HG03575 (cell line): ENCODE measurements around the gene FAM171A1.

Experiments
- ATAC-seq: cut with Tn5 transposase; IDR thresholded peaks from one replicate; pipeline ENCODE4 v1.9.1; 2021; ENCODE audit not compliant: unreplicated experiment, insufficient number of reproducible peaks, low FRiP score; ENCODE audit errors: extremely low read depth

FAM171A1 gene

DNA sequence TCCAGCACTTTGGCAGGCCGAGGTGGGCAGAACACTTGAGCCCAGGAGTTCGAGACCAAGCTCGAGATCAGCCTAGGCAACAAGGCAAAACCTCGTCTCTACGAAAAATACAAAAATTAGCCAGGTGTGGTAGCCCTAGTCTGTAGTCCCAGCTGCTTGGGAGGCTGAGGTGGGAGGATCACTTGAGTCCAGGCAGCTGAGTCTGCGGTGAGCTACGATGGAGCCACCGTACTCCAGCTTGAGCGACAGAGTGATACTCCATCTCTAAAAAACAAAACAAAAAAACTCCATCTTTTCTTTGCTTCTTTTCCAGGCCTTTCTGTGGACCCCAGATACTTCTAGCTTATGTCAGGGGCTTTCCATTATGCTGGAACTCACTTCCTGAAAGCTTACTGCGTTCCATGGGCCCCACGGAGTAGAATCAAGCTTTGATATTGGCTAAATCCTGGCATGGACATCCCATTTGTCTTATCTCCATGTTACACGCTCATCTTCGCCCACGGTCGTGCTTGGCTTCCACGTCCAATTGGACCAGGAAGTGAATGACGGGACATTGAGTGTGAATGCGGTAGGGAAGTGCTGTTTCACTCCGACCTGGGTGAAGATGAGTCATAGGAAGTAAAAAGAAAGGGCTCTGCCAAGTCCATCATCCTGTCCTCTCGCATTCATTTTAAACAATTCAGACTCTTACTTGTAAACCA is 45.7 kb downstream of the FAM171A1 start:
- no peak for ATAC-seq

DNA sequence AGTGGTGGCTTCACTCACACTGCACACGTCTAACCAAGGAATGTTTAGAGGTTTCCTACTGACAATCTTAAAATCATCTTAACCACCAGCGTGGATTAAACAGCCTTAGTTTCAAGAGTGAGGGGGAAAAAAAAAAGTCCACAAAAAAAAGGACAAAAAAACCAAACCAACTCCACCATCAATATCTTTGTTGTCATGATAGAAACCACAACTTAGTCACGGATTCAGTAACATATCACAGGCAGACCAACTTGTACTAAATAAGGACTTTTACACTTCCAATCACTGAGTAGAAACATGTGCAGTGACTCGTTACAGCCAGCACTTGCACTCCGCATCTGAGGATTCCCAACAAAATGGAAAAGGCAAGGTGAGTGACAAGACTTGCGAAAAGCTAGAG is 46.5 kb downstream of the FAM171A1 start:
- ATAC-seq: no peak

DNA sequence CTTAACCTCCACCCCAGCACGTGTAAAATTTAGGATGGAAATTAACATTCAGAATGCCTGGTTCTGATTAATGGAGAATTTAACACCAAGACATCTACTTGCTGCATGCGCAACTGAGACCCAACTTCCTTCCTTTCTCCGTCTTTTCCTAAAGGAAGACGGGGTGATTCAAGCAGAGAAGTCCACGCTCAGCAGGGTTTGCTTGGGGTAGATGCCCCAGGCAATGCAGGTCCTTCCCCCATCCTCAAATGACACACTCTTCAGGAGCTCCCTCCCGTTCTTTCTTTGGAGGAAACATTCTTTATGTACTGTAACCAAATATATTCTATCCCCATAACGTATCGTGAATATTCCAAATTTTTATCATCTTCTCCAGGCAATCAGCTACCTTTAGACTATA is 47.0 kb downstream of the FAM171A1 start:
- ATAC-seq: no peak

DNA sequence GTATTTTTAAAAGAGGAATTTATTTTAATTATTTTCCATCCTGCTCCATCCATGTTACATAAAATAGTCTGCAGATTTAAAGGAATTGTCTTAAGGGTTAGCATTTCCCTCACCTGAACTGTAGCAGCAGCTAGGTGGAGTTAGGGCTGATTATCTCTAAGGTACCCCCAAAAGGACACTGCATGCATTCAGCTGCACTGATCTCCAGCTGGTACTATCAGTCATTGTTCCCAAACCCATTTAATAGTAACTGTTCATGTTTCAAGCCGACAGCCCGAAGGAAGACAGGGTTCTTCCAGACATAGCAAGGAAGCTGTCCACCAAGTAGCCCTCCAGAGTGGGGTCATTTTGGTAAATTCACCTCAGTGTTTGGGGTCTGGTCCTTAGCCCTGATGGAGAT is 48.7 kb downstream of the FAM171A1 start:
- ATAC-seq: no peak

DNA sequence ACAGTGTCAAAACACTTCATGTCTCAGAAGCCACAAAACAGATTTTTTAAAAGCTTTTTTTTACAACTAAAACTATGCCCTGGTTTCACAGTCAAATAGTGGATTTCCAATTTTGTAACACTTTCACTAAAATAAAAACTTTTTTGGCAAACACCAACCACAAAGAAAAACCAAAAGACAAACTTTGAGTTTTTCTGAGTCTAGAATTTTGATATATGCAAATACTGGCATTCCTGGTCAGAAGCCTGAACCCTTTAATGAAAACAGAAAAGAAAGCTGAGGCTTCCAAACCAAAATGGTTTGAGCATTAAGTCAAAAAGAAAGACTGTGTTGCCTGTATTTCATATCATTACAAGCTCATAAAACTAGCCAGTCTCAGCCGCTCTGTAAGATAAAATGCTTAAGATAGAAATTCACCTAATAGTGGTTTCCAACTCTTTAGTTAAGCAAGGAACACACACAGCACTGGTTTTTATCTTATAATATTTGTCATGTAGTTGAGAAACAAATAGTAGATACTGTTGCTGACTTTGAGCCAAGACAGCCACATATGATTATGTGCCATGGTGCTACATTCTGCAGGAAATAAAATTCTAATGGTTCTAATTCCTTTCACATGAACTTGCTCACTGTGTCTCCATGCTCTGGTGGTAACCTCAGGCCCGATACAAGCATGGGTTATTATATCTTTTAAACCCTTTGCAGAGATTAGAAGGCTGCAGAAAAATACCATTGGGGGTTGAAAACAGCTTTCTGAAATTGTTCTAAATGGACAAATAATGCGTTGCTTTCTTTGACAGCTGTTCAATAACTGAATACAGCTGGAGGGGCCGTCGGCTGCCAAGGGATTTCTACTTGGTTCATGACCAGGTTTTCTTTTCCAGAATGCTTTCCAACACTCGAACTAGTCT is 49.4 kb downstream of the FAM171A1 start:
- no peak for ATAC-seq

DNA sequence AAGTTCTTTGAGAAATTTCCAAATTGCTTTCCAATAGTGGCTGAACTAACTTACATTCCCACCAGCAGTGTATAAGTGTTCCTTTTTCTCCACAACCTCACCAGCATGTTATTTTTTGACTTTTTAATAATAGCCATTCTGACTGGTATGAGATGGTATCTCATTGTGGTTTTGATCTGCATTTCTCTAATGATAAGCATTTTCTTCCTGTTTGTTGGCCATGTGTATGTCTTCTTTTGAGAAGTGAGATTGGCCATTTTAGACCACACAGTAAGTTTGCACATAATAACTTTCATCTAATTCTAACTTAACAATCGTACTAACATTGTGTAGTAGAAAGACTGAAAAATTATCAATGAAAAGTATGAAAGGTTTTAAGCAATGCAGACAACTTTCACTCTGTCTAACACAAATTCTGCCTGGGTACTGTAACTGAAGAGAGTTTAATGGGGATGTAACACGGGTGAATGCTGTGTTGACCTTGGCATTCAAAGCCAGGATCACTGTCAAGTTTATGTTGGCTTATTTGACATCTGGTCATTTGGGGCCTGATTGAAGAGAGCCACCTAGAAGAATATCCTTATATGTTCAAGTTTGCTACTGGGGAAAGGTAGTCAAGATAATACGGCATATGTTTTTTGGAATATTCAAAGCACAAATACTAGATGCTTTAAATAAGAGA is 50.4 kb downstream of the FAM171A1 start:
- ATAC-seq: no peak

DNA sequence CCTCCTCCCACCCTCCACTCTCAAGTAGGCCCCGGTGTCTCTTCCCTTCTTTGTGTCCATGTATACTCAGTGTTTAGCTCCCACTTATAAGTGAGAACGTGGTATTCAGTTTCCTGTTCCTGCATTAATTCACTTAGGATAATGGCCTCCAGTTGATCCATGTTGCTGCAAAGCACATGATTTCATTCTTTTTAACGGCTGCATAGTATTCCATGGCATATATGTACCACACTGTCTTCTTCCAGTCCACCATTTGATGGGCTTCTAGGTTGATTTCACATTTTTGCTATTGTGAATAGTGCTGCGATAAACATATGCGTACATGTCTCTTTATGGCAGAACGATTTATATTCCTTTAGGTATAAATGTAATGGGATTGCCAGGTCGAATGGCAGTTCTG is 51.0 kb downstream of the FAM171A1 start:
- ATAC-seq: no peak

DNA sequence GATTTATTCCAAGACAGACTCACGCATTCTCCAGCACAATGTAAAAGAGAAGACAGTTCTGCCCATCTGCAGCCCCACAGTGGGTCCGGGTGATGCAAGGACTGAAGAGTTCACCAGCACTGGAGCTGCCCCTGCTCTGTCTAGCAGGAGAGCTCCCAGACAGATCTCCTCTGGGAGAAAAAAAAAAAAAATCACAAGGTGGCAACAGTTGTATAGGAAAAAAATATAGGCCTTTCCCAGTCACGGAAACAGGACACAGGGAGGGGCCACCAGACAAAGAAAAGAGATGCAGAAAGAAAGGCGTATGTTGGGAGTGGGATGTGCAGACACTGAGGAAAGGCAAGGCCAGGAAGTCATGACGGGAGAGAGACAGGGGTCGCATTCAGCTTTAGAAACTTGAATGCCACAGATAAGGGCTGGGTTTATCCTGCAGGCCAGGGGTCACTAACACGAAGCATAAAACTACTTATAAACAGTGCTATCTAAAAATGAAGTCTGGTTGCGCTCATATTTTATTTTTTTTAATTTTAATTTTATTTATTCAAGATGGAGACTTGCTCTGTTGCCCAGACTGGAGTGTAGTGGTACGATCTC is 54.1 kb downstream of the FAM171A1 start:
- no peak for ATAC-seq

DNA sequence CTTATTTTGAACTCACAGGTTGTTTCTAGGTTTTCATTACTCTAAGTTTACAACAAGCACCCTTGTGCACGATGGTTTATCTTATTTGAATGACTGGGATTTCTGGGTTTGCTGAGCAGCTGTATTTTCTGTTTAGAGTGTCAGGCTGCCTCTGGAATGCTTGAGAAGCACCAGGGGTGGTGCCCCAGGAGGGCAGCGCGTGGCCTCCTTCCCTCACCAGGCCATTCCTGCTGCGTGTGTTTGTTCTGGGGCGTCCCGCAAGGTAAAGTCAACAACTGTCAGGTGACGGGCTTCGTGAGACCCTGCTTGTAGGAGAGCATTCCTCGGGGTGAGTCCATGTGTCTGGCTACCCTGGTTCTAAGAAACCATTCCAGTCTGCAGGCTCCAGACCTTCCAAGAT is 54.9 kb downstream of the FAM171A1 start:
- no peak for ATAC-seq

DNA sequence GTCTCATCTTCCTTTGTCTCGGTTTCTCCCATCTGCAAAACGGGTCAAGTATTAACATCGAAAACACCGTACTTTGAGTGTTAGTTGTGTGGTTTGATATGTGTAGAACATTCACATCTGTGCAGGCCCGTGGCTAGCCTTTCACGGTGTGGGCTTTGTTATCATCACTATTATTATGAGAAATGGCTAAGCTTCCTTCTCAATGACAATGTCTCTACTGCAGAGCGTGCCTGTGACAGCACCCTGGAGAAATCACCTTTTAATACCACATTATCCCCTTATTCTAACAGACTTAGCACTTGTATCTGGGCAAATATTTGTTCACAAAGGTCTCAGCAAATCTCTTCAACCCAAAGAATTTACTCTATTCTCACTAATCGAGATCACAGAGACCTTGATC is 55.8 kb downstream of the FAM171A1 start:
- ATAC-seq: no peak

DNA sequence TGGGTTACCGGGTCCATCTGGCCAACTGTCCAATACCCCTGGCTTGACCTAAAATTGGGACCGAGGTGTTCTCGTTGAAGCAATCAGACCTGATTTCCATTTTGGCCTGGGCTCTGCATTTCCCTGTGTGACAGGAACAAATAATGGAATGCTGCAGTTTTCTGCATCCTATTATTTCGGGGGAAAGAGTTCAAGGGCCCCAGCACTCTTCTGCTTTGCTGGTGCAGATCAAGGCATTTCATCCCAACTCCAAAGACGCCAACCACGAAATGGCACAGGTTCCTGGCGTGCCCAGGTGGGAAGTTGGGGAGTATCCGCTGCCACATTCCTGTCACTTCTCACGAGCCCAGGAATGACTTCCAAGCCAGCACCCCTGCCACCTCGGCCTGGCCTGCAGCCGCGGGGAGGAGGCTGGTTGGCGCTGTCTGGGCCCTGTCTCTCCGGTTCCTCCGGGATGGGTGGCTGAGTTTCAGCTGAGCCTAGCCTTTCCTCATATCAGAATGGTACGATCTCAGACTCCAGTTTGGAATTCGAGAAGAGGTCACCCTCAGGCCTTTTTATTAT is 56.5 kb downstream of the FAM171A1 start:
- ATAC-seq: no peak

DNA sequence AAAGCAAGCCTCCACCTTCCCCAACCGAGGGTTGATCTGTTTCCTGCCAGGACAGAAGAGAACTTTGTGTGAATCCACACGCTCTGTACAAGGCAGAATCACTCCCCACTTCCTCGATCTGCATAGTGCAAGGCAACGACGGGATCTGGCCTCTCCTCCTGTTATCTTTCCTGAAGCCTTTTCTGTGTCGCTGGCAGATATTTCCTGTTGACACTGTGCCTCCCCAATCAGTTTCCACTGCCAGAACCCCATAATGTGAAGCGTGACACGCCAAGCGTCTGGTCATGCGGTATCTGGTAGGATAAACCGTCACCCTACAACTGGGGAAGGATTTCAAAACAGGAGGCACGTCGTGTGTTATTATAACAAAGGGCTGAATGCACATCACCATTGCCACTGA is 57.2 kb downstream of the FAM171A1 start:
- no peak for ATAC-seq

DNA sequence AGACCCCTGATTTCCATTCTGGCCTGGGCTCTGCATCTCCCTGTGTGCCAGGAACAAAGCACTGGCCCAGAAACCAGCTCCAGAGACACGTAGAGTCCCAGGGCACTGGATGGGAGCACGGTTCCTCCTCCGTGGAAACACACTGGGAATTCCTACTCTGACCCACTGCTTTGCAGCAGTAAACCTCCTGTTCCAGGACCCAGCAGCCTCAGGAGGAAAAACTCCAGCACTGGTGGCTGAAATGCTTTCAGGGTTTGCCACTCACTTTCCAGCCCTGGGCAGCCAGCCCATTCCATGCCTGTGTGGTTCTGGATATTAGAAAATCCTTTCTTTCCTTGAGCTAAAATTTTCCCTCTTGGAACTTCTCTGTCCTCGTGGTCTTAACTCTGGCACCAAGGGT is 58.0 kb downstream of the FAM171A1 start:
- ATAC-seq: no peak

DNA sequence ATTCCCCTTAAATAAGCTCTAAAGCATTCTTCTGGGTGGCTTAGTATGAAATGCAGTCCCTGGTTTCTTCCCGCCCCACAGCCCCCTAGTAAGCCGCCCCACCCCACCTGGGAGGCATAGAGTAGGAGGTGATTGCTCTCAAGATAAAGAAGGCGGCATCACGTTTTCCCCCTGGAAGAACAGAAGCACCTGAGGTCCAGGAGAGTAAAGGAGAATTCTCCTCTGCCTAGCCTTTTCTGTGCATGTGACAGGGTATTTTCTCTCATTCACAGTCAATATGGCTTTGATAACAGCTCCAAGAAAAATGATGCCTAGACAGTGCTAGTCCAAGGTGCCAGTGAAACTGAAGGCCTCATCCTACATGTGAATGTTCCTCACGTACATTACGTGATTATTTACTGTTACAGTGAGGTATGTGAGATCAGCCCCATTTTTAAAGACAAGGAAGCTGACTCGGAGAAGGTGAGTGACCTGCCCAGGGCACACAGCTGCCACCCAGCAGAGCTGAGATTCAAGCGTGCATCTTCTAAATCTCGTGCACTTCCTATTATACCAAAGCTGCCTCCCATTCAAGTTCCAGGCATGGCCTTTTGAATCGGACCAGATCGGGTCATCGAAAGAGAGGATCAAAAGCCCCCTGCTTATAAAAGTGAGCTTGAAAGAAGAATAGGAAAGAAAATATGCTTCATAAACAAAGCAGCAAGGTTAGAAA is 59.4 kb downstream of the FAM171A1 start:
- ATAC-seq: no peak

DNA sequence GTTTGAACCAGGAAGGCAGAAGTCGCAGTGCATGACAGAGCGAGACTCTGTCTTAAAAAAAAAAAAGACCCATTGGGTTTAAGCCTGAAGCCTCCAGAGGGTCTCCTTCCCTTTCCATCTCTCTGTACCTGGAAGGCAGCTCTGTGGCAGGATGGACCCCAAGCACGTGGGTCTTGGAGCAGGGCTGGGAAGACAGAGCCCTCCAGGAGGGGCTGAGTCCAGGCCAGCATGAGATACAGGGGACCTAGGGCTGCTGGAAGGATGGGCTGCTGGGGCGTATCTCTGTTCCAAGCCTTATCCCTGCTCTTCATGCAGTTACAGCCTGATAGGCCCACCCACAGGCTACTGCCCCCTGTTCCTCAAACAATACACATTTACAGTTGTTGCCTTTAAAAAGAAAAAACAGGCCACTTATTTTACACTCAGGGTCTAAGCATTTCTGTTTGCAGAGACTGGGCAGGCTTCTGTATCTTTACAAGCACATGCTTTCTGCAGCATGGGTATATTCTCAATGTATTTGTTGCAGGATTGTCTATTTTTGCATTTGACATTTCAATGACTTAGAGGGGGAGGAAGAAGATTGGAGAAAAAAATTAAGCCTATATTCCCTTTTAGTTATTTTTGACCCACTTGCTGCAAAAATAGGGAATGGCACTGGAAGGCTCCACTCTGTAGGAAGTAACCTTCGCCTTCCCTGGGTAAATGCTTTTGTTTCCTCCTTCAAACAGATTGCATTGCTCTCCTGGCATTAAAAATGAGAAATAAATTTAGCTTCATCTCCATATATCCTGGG is 60.1 kb downstream of the FAM171A1 start:
- no peak for ATAC-seq

DNA sequence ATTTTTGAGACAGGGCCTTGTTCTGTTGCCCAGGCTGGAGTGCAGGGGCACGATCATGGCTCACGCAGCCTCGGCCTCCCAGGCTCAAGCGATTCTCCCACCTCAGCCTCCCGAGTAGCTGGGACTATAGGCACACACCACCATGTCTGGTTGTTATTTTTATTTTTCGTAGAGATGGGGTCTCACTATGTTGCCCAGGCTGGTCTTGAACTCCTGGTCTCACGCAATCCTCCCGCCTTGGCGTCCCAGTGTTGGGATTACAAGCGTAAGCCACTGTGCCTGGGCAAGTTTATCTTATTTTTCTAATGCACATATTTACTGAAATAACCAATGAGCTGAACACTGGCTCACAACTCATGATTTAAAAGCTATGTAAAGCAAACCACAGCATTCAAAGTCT is 61.9 kb downstream of the FAM171A1 start:
- ATAC-seq: no peak

DNA sequence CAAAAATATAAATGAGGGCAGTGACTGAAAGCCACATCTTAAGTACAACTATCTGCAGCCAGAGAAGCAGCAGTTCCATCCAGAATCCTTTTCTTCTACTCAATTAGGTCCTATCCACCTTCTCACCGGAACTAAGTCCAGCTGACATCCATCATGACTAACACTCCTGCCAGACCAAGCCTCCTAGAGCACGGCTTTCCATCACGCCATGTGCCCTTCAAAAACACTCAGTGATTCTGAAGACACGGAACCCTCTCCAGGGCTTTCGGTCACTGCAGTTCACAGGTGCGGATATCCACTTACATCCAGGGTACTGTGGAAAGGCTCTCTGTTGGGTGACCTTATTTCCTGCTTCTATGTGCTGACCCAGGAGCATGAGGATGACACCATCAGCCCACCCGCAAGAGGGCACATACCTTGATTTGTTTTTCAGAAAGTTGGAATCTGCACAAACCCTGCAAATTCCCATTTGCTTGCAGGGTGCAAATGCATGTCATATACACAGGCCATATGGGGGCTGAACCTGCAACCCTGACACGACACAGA is 64.3 kb downstream of the FAM171A1 start:
- ATAC-seq: no peak

DNA sequence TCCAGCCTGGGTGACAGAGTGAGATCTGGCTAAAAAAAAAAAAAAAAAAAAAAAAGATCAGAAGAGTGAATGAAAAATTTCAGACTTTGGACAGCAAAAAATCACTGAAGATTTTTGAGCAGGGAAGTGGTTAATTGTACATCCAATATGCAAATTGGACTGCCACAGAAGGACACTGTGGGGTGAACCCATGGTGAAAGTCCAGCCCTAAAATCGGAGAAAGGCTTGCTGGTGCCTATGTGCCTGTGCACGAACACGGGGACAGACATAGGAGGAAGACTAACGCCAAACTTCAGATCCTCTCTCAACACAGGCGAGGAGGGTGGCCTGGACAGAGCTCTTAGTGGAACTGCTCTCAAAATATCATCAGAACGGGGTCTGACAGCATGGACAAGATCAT is 65.5 kb downstream of the FAM171A1 start:
- ATAC-seq: no peak
